K562 (cell line): ENCODE results near the gene NBPF20. TPM values are rescaled to one million over a fixed set of nuclear protein-coding genes. Genes with fewer than 3 reads are reported as not detected.
"Not testable (repeated sequence)": the region's sequence is repeated elsewhere in the genome, so short reads cannot be mapped to it uniquely, and the experiment has no call there.

Source experiments
- BCLAF1 ChIP-seq, 2 experiments: fragments of 450-650 bp in 1 of 2; IDR thresholded peaks; 2 replicates each; pipeline ENCODE4 v1.6.1; 2011 to 2017; ENCODE audit warnings: low read depth in 2 of 2, antibody characterized with exemption in 1 of 2, borderline replicate concordance in 1 of 2, low read length in 1 of 2, mild to moderate bottlenecking in 1 of 2, mixed read lengths in 1 of 2; ENCODE audit not compliant: control insufficient read depth in 1 of 2
- CC2D1A ChIP-seq: fragments of 450-650 bp; IDR thresholded peaks from 2 replicates; pipeline ENCODE4 v1.6.1; 2017; ENCODE audit warnings: mild to moderate bottlenecking
- DLX4 ChIP-seq: fragments of 250-450 bp; sonication (Bioruptor Pico); IDR thresholded peaks from 2 replicates; pipeline ENCODE4 v1.6.1; 2021; ENCODE audit warnings: mild to moderate bottlenecking
- EP300 ChIP-seq: IDR thresholded peaks from 2 replicates; pipeline ENCODE4 v1.6.1; 2012; ENCODE audit warnings: low read length, improper control_type of control experiment
- ESRRA ChIP-seq: fragments of 450-650 bp; IDR thresholded peaks from 2 replicates; pipeline ENCODE4 v1.6.1; 2014; ENCODE audit warnings: low read depth, mild to moderate bottlenecking, moderate library complexity, borderline replicate concordance
- ETV5 ChIP-seq: sonication (generic); formaldehyde crosslinking; IDR thresholded peaks from 2 replicates; pipeline ENCODE4 v1.4.0; 2020; ENCODE audit warnings: low read depth, mild to moderate bottlenecking, missing genetic modification reagents
- HBP1 ChIP-seq: fragments of 450-650 bp; formaldehyde crosslinking; IDR thresholded peaks from 2 replicates; pipeline ENCODE4 v1.4.0; 2022; ENCODE audit warnings: missing genetic modification characterization
- HLTF ChIP-seq: fragments of 450-650 bp; IDR thresholded peaks from 2 replicates; pipeline ENCODE4 v1.6.1; 2016
- HNRNPLL ChIP-seq: fragments of 200-400 bp; formaldehyde crosslinking; IDR thresholded peaks from 2 replicates; pipeline ENCODE4 v1.6.1; 2017; ENCODE audit warnings: low read length, low read depth, mild to moderate bottlenecking; ENCODE audit not compliant: poor library complexity, severe bottlenecking
- KHSRP ChIP-seq: fragments of 450-650 bp; IDR thresholded peaks from 2 replicates; pipeline ENCODE4 v1.6.1; 2017
- KLF10 ChIP-seq: fragments of 250-450 bp; sonication (Bioruptor Pico); IDR thresholded peaks from 2 replicates; pipeline ENCODE4 v1.6.1; 2021; ENCODE audit warnings: matching md5 sums
- MNT ChIP-seq, 2 experiments: fragments of 450-650 bp; conservative IDR thresholded peaks; 2 replicates each; pipeline ENCODE4 v1.6.1; 2017; ENCODE audit warnings: mild to moderate bottlenecking in 2 of 2, moderate library complexity in 2 of 2
- MTA3 ChIP-seq: fragments of 450-650 bp; formaldehyde crosslinking; IDR thresholded peaks from 2 replicates; pipeline ENCODE4 v1.6.1; 2017; ENCODE audit warnings: mild to moderate bottlenecking, borderline replicate concordance
- MYNN ChIP-seq, 2 experiments: sonication (generic); formaldehyde crosslinking in 1 of 2; IDR thresholded peaks; 2 replicates each; pipeline versions ENCODE4 v1.5.0 to v1.6.1; 2016 to 2020; ENCODE audit warnings: antibody characterized with exemption in 1 of 2, missing genetic modification reagents in 1 of 2
- NEUROD1 ChIP-seq: fragments of 150-350 bp; IDR thresholded peaks from 2 replicates; pipeline ENCODE4 v1.6.1; 2014; ENCODE audit warnings: borderline replicate concordance, low read length, low read depth; ENCODE audit not compliant: partially characterized antibody
- NR2F6 ChIP-seq: fragments of 450-650 bp; formaldehyde crosslinking; IDR thresholded peaks from 2 replicates; pipeline ENCODE4 v1.4.0; 2020; ENCODE audit warnings: mild to moderate bottlenecking
- POLR2AphosphoS2 ChIP-seq: IDR thresholded peaks from 2 replicates; pipeline ENCODE4 v1.6.1; 2012; ENCODE audit warnings: low read length, improper control_type of control experiment
- POLR2G ChIP-seq: fragments of 200-400 bp; formaldehyde crosslinking; IDR thresholded peaks from 2 replicates; pipeline ENCODE4 v1.6.1; 2017; ENCODE audit warnings: low read depth, mild to moderate bottlenecking, antibody characterized with exemption, low read length, moderate library complexity
- RHOXF2B ChIP-seq: fragments of 250-450 bp; sonication (Bioruptor Pico); conservative IDR thresholded peaks from 2 replicates; pipeline ENCODE4 v1.5.1; 2021
- SOX6 ChIP-seq: fragments of 450-650 bp; IDR thresholded peaks from 2 replicates; pipeline ENCODE4 v1.6.1; 2014; ENCODE audit warnings: mild to moderate bottlenecking
- TARDBP ChIP-seq: fragments of 450-650 bp; IDR thresholded peaks from 2 replicates; pipeline ENCODE4 v1.6.1; 2016
- ZKSCAN1 ChIP-seq: fragments of 150-350 bp; IDR thresholded peaks from 2 replicates; pipeline ENCODE4 v1.6.1; 2016; ENCODE audit warnings: low read depth, low read length
- ZNF384 ChIP-seq: IDR thresholded peaks from 2 replicates; pipeline ENCODE4 v1.6.1; 2012; ENCODE audit warnings: low read depth, low read length, improper control_type of control experiment
- polyA plus RNA-seq, 8 experiments: library from polyadenylated mRNA; depleted of rRNA in 4 of 8; stranded (reverse) in 5 of 8; unstranded in 3 of 8; fragments of >200 nt; fragmentation: Nextera tagmentation in 2 of 8; fragmentation: Illumina TruSeq in 1 of 8; extraction: Ambion mirVana in 2 of 8; extraction: Trizol in 1 of 8; gene quantifications; 2 replicates each; pipeline versions ENCODE4 v1.2.1 to v1.2.3, GENCODE V29; 2011 to 2014; ENCODE audit warnings: inconsistent platforms in 1 of 8, missing spikeins in 1 of 8
- total RNA-seq, 7 experiments: library from RNA; depleted of rRNA in 6 of 7; stranded (reverse); fragments of >200 nt in 6 of 7; fragmentation: Illumina TruSeq in 2 of 7; extraction: Trizol in 2 of 7; gene quantifications; 2 replicates each; pipeline versions ENCODE4 v1.2.1 to v1.2.3, GENCODE V29; 2011 to 2021; ENCODE audit warnings: low replicate concordance in 1 of 7

The NBPF20 gene
- total and polyA plus RNA-seq, 9 of the 15 experiments (the other 6 are each of a cell fraction or from before 2014, with no cell fraction given) = 0.38 to 2.7 (median 1.00) TPM

GRCh38 chr1:145465405-145466144, 40.2 kb upstream of the NBPF20 start (continued):
- TF ChIP-seq POLR2AphosphoS2 (peak; percentile 98), CC2D1A (peak; percentile 22; the same call in 1 of the 2 replicates), MYNN (IDR thresholded peaks at IDR 0.05) (peak; percentile 94), SOX6 (peak; percentile 83), HBP1 (CRISPR knock-in tag) (peak; percentile 99), KHSRP (peak; percentile 48; the same call in 1 of the 2 replicates), ETV5 (CRISPR knock-in tag) (peak; percentile 63; the same call in 1 of the 2 replicates), DLX4 (peak; percentile 88), ESRRA (peak; percentile 57; the same call in 1 of the 2 replicates), MTA3 (peak; percentile 84), HLTF (peak; percentile 91), EP300 (peak; percentile 61), HNRNPLL (peak; percentile 58), NR2F6 (CRISPR knock-in tag) (peak; percentile 93), KLF10 (CRISPR knock-in tag) (peak; percentile 93), RHOXF2B (peak; percentile 92), ZKSCAN1 (peak; percentile 72; the same call in 1 of the 2 replicates), BCLAF1 (IDR thresholded peaks at IDR 0.05; ENCODE audit: borderline replicate concordance in 1 of 2, control insufficient read depth in 1 of 2, low read depth in 2 of 2, low read length in 1 of 2) (peak; percentile 81 to 99; a peak in 3 of 4 replicates), TARDBP (0 out of 2 replicates have a peak, but pooled peaks have one; percentile 32), POLR2G (peak; percentile 65), MNT (conservative IDR thresholded peaks at IDR 0.05) (peak; percentile 54 to 75), ZNF384 (peak; percentile 58; the same call in 1 of the 2 replicates), NEUROD1 (peak; percentile 33)
- TF ChIP-seq MYNN (CRISPR knock-in tag; IDR thresholded peaks at IDR 0.05) = not testable (repeated sequence)
